ENCODE results near the gene DNAH2. TPM values are rescaled to one million over a fixed set of nuclear protein-coding genes. Genes with fewer than 3 reads are reported as not detected.

DNAH2 gene
- polyA plus RNA-seq, 1 experiment: 0.06 TPM

DNA sequence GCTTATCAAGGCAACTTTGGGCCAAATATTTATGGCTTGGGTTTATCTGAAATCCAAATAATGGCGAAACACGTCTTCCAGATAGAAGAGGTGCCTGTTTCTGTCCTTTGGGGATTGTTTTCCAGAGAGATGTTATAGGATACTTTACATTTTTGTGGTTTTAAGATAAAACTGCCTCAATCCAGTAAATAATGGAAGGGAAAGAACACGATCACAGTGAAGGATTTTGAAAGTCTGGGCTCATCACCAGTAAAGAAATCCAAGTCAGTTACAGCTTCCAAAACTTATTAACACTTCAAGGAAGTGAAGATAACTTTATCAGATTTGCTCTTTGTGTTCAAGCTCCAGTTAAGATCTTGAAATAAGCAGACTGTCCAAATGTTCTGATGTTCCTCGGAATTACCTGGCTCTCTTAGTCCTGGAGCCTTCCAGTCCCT, 30.1 kb downstream of the DNAH2 start:
- peak; percentile 23 for DNase-seq (ENCODE audit: low read depth, low spot score)
- CTCF ChIA-PET: interaction anchor here (0.6 to 1.7 kb wide), 5 partner anchors 30 to 242 kb away, joined by 3 to 9 read pairs (median 5); partner anchors contain the start of genes DNAH2 and NAA38
- TF ChIP-seq, protein P1, sequence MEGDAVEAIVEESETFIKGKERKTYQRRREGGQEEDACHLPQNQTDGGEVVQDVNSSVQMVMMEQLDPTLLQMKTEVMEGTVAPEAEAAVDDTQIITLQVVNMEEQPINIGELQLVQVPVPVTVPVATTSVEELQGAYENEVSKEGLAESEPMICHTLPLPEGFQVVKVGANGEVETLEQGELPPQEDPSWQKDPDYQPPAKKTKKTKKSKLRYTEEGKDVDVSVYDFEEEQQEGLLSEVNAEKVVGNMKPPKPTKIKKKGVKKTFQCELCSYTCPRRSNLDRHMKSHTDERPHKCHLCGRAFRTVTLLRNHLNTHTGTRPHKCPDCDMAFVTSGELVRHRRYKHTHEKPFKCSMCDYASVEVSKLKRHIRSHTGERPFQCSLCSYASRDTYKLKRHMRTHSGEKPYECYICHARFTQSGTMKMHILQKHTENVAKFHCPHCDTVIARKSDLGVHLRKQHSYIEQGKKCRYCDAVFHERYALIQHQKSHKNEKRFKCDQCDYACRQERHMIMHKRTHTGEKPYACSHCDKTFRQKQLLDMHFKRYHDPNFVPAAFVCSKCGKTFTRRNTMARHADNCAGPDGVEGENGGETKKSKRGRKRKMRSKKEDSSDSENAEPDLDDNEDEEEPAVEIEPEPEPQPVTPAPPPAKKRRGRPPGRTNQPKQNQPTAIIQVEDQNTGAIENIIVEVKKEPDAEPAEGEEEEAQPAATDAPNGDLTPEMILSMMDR (IDR thresholded peaks at IDR 0.05; ENCODE audit: low read depth, low read length): no peak
- H3K9me3 ChIP-seq (ENCODE audit: control insufficient read depth, insufficient read depth, low read length): no peaks in the 10 kb centered on the region
- POLR2A ChIA-PET: interaction anchor here (0.7 to 1.5 kb wide), 4 partner anchors 20 to 97 kb away, joined by 3 to 6 read pairs (median 4); no protein-coding TSS in a partner anchor
- H3K27ac ChIP-seq (ENCODE audit: low read depth, low read length): peak overlapping the region; percentile 53
- no peaks in the 10 kb centered on the region for H3K27me3 ChIP-seq (ENCODE audit: control insufficient read depth, insufficient read depth, low read length)
- H3K4me3 ChIP-seq (ENCODE audit: low read depth, low read length): peak overlapping the region; percentile 1; the same call in 1 of the 2 replicates

DNA sequence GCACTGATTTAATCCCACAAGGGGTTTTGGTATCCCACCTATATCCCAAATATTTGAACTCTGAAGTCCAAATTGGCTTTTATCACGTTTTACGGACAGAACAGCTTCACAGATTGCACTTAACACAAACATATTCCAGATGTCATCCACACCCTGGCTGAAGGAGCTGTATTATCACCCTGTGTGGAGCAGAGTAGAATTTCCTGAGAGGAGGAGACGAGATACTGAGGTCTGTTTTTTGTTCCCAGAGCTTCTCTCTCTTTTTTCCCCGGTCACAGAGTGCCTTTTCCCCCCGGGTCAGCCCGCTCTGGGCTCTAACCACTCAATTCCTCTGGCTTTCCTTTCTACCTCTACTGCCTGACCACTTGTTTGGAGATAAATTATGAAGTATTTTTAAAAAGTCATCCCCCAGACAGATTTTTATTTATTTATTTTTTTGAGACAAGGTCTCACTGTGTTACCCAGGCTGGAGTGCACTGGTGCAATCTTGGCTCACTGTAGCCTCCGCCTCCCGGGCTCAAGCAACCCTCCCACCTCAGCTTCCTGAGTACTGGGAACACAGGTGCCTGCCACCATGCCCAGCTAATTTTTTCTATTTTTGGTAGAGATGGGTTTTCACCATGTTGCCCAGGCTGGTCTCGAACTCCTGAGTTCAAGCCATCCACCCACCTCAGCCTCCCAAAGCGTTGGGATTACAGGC, 30.7 kb downstream of the DNAH2 start:
- H3K27ac ChIP-seq (ENCODE audit: low read depth, low read length): peak overlapping the region; percentile 53
- DNase-seq (ENCODE audit: low read depth, low spot score): no peak
- no peaks in the 10 kb centered on the region for H3K27me3 ChIP-seq (ENCODE audit: control insufficient read depth, insufficient read depth, low read length)
- H3K9me3 ChIP-seq (ENCODE audit: control insufficient read depth, insufficient read depth, low read length): no peaks in the 10 kb centered on the region
- TF ChIP-seq, protein P1 (IDR thresholded peaks at IDR 0.05; ENCODE audit: low read depth, low read length): no peak
- POLR2A ChIA-PET: interaction anchor here (0.7 to 1.5 kb wide), 4 partner anchors 19 to 97 kb away, joined by 3 to 6 read pairs (median 4); no protein-coding TSS in a partner anchor
- CTCF ChIA-PET: interaction anchor here (0.6 to 1.7 kb wide), 5 partner anchors 31 to 242 kb away, joined by 3 to 9 read pairs (median 5); partner anchors contain the start of genes DNAH2 and NAA38
- H3K4me3 ChIP-seq (ENCODE audit: low read depth, low read length): peak overlapping the region; percentile 1; the same call in 1 of the 2 replicates

DNA sequence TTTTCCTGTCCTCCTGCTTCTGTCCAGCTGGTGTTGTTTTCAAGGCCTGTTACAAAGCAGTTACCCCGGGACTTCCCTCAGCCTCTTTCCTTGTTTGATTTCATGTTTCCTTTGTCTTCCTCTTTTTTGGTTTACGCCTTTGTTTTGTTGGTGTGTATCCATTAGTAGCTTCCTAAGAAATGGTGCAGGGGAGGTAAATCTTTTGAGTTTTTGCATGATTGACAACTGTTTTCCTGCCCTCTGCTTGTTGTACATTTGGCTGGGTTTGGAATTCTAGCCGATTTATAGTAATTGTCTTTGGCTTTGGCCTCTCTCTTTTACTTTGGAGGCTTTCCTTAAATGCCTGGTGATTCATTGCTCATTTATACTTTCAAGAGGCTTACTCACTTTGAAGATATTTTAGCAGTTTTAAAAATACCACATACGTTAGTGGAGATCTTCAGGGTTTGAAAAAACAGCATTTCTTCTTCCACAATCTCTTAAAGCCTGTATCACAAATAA, 32.8 kb downstream of the DNAH2 start:
- peak; percentile 55 for DNase-seq (ENCODE audit: low read depth, low spot score)
- CTCF ChIA-PET: interaction anchor here (0.6 kb wide), 1 partner anchor 12 kb away, joined by 4 read pairs; no protein-coding TSS in a partner anchor
- Histone ChIP-seq H3K9me3 (ENCODE audit: control insufficient read depth, insufficient read depth, low read length) (no peaks in the 10 kb centered on the region; the same call in 1 of the 2 replicates), H3K27me3 (ENCODE audit: control insufficient read depth, insufficient read depth, low read length) (no peaks in the 10 kb centered on the region), H3K27ac (ENCODE audit: low read depth, low read length) (peak overlapping the region; percentile 66), H3K4me3 (ENCODE audit: low read depth, low read length) (no peak overlapping the region)
- POLR2A ChIA-PET: no interaction called here
- TF ChIP-seq, protein P1 (IDR thresholded peaks at IDR 0.05; ENCODE audit: low read depth, low read length): no peak

DNA sequence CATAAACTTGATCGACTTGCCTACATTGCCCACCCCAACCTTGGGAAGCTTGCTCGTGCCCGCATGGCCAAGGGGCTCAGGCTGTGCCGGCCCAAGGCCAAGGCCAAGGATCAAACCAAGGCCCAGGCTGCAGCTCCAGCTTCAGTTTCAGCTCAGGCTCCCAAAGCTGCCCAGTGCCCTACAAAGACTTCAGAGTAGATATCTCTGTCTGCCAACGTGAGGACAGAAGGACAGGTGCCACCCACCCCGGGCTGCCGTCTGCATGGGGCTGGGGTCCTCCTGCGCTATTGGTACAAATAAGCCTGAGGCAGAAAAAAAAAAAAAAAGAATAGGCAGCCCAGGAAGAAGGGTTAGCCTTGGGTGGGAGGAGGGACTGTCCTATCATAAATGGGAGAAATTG, 37.1 kb downstream of the DNAH2 start:
- TF ChIP-seq, protein P1 (IDR thresholded peaks at IDR 0.05; ENCODE audit: low read depth, low read length): no peak
- no peaks in the 10 kb centered on the region for H3K27me3 ChIP-seq (ENCODE audit: control insufficient read depth, insufficient read depth, low read length)
- no peaks in the 10 kb centered on the region; the same call in 1 of the 2 replicates for H3K9me3 ChIP-seq (ENCODE audit: control insufficient read depth, insufficient read depth, low read length)
- H3K4me3 ChIP-seq (ENCODE audit: low read depth, low read length): no peak overlapping the region
- ChIA-PET CTCF (no interaction called here), POLR2A (no interaction called here)
- no peak for DNase-seq (ENCODE audit: low read depth, low spot score)
- no peak overlapping the region for H3K27ac ChIP-seq (ENCODE audit: low read depth, low read length)
